HAP-1 (cell line): ENCODE data around the gene XPO6.

Experiments
- DNase-seq, 2 experiments: peaks; one replicate each; pipeline ENCODE4 v3.0.0-alpha.2; 2016 to 2020; ENCODE audit warnings: low spot score in 2 of 2
- H3K27me3 ChIP-seq: fragments of 250-450 bp; sonication (Bioruptor Pico); 2 replicates; pipeline ENCODE4 v1.5.1; 2020; ENCODE audit warnings: low read depth, mild to moderate bottlenecking, moderate library complexity
- H3K36me3 ChIP-seq: fragments of 250-450 bp; sonication (Bioruptor Pico); replicated peaks from 2 replicates; pipeline ENCODE4 v1.5.1; 2020; ENCODE audit warnings: mild to moderate bottlenecking
- H3K4me1 ChIP-seq: fragments of 250-450 bp; sonication (Bioruptor Pico); 2 replicates; pipeline ENCODE4 v1.5.1; 2020; ENCODE audit warnings: mild to moderate bottlenecking
- H3K4me3 ChIP-seq: fragments of 250-450 bp; sonication (Bioruptor Pico); 2 replicates; pipeline ENCODE4 v1.5.1; 2020; ENCODE audit warnings: mild to moderate bottlenecking, moderate library complexity
- H3K9me3 ChIP-seq: fragments of 250-450 bp; sonication (Bioruptor Pico); 2 replicates; pipeline ENCODE4 v1.5.1; 2020; ENCODE audit warnings: mild to moderate bottlenecking, moderate library complexity
- in situ Hi-C: fragments of 300-500 bp; cut with MboI; formaldehyde crosslinking; loops from 3 replicates; pipeline ENCODE4 v1.14.3; 2020; ENCODE audit warnings: low sequenced_read_pairs, inconsistent platforms, mixed read lengths

XPO6 gene

DNA sequence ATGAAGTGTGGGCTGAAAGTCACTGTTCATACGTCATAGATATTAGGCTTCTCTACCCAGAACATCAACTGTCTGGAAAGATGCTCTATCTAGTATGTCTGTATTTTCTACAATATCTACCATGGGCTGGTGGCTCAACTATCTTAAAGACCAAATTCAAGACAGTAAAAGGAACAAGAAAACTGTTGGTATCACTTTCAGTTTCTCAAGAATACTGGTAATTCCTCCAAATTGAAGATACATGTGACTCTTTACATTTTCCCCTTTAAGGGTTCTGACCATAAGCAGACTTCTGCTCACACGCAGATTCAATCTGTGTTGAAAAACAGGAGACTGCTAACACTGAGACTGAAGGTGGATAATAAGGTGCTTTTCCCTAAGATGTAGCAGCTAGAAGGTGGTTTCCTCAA is 24.2 kb downstream of the XPO6 start:
- H3K4me1 ChIP-seq: peaks cover 13% of the 10 kb centered on the region
- in situ Hi-C loops: no loop called here

DNA sequence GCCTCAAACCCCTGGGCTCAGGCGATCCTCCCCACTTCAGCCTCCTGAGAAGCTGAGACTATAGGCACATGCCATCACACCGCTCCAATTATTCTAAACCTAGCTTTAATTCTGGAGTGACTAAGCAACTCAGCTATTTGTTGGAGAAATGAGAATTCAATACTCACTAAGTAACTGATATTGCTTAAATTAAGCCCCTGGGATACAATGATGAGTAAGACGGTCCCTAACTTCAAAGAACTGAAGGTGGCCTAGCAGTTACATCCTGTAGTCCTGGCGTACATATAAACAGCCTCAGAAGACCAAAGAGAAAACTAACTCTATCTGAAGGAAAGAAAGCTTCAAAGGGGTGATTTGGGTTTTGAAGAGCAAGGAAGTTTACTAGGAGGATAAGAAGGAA is 25.0 kb downstream of the XPO6 start:
- Histone ChIP-seq H3K36me3 (peaks cover 37% of the 10 kb centered on the region), H3K9me3 (peaks cover 3% of the 10 kb centered on the region; the same call in 1 of the 2 replicates), H3K4me3 (no peak overlapping the region), H3K4me1 (peaks cover 17% of the 10 kb centered on the region), H3K27me3 (no peaks in the 10 kb centered on the region)
- DNase-seq: no peak
- in situ Hi-C loops: no loop called here

More for the DNA sequence above, 24.2 kb downstream of the XPO6 start:
- Histone ChIP-seq H3K4me3 (no peak overlapping the region), H3K9me3 (peaks cover 3% of the 10 kb centered on the region; the same call in 1 of the 2 replicates), H3K36me3 (peaks cover 41% of the 10 kb centered on the region), H3K27me3 (no peaks in the 10 kb centered on the region)
- no peak for DNase-seq

DNA sequence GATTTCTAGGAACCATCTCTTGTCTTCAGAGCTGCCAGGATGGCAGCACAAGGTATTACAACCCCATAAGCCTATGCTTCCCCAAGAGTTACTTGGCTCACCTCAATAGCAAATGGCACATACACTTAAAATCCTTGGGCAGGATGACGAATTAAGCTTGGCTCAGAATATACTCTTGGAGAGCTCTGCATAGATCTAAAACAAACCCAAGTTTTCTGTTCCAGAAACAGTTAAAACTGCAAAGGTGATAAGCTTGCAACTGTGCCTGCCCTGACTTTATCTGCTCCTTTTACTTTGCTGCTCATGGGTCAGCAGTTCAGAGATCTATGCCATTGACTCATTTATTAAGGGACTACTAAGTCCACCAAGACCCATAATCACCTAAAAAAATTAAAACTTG is 26.1 kb downstream of the XPO6 start:
- Histone ChIP-seq H3K36me3 (peaks cover 34% of the 10 kb centered on the region), H3K4me1 (peaks cover 22% of the 10 kb centered on the region), H3K4me3 (no peak overlapping the region), H3K27me3 (no peaks in the 10 kb centered on the region), H3K9me3 (peaks cover 3% of the 10 kb centered on the region; the same call in 1 of the 2 replicates)
- in situ Hi-C loops: no loop called here
- no peak for DNase-seq

- H3K27me3 ChIP-seq: no peaks in the 10 kb centered on the region
- peaks cover 3% of the 10 kb centered on the region; the same call in 1 of the 2 replicates for H3K9me3 ChIP-seq
- in situ Hi-C loops: no loop called here
- peaks cover 22% of the 10 kb centered on the region for H3K4me1 ChIP-seq
- DNase-seq: no peak
- no peak overlapping the region for H3K4me3 ChIP-seq
- H3K36me3 ChIP-seq: peaks cover 41% of the 10 kb centered on the region
Observed at GRCh38 chr16:28184625-28185024, 27.1 kb downstream of the XPO6 start.

DNA sequence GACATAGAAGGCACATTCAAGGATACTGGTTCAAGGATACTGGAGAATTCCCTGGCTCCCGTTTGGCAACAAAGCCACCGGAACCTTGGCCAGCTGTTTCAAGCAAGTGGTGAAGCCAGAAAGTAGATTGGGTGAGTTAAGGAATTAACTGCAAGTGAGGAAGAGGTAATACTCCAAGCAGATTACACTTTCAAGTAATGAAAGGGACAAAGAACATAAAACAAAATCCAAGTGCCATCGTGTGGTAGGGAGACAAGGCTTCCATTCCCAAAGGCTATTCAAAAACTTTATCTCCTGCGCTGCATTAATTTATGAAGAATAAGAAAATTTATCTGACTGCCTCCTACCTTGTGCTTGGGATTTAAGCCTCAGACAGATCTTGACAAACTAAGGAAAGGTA is 27.8 kb downstream of the XPO6 start:
- in situ Hi-C loops: no loop called here
- H3K36me3 ChIP-seq: peaks cover 41% of the 10 kb centered on the region
- H3K27me3 ChIP-seq: no peaks in the 10 kb centered on the region
- peaks cover 3% of the 10 kb centered on the region; the same call in 1 of the 2 replicates for H3K9me3 ChIP-seq
- DNase-seq: no peak
- peaks cover 22% of the 10 kb centered on the region for H3K4me1 ChIP-seq
- no peak overlapping the region for H3K4me3 ChIP-seq

- no peaks in the 10 kb centered on the region for H3K27me3 ChIP-seq
- in situ Hi-C loops: no loop called here
- peaks cover 38% of the 10 kb centered on the region for H3K36me3 ChIP-seq
- H3K4me3 ChIP-seq: no peak overlapping the region
- peaks cover 3% of the 10 kb centered on the region; the same call in 1 of the 2 replicates for H3K9me3 ChIP-seq
- peaks cover 22% of the 10 kb centered on the region for H3K4me1 ChIP-seq
- DNase-seq: no peak
Observed at GRCh38 chr16:28183484-28183883, 28.3 kb downstream of the XPO6 start.

DNA sequence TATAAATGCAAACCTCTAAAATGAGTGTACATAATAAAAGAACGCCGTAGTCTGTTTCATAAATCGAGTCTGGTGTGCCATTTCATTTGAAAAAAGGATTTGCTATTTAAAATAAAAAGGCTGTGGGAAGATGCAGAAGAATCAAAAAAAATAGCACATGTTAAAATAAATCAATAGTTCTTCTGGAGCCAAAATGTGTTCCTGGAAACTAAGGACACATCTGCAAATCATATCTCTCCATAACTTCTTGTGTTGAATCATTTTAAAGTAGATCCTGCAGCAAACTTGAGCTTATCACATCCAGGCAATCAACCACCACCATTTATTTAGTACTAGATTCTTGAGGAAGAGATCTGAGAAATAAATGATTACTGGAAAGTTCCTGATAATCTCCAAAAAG is 29.0 kb downstream of the XPO6 start:
- H3K4me3 ChIP-seq: no peak overlapping the region
- peaks cover 40% of the 10 kb centered on the region for H3K36me3 ChIP-seq
- no peaks in the 10 kb centered on the region for H3K27me3 ChIP-seq
- no peak for DNase-seq
- in situ Hi-C loops: no loop called here
- peaks cover 22% of the 10 kb centered on the region for H3K4me1 ChIP-seq
- peaks cover 3% of the 10 kb centered on the region; the same call in 1 of the 2 replicates for H3K9me3 ChIP-seq

- Histone ChIP-seq H3K4me3 (no peak overlapping the region), H3K9me3 (peaks cover 3% of the 10 kb centered on the region; the same call in 1 of the 2 replicates), H3K27me3 (no peaks in the 10 kb centered on the region), H3K4me1 (peaks cover 22% of the 10 kb centered on the region), H3K36me3 (peaks cover 42% of the 10 kb centered on the region)
- in situ Hi-C loops: no loop called here
- DNase-seq: no peak
Observed at GRCh38 chr16:28182183-28182582, 29.6 kb downstream of the XPO6 start.

DNA sequence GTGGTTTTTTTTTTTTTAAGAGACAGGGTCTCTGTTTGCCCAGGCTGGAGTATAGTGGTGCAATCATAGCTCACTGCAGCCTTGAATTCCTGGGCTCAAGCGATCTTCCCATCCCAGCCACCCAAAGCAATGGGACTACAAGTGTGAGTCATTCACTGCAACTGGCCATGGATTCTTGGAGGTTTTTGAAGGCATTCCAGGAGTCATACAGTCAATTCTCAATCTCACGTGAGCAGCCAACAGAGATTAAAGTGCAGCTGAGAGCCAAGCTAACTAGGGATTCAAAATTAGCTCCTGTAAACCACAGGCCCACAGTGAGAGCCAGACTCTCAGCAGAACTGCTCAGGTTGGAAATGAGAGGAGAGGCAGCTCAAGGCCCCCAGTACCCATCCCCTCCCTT is 30.2 kb downstream of the XPO6 start:
- H3K9me3 ChIP-seq: peaks cover 3% of the 10 kb centered on the region; the same call in 1 of the 2 replicates
- peaks cover 22% of the 10 kb centered on the region for H3K4me1 ChIP-seq
- no peak overlapping the region for H3K4me3 ChIP-seq

DNA sequence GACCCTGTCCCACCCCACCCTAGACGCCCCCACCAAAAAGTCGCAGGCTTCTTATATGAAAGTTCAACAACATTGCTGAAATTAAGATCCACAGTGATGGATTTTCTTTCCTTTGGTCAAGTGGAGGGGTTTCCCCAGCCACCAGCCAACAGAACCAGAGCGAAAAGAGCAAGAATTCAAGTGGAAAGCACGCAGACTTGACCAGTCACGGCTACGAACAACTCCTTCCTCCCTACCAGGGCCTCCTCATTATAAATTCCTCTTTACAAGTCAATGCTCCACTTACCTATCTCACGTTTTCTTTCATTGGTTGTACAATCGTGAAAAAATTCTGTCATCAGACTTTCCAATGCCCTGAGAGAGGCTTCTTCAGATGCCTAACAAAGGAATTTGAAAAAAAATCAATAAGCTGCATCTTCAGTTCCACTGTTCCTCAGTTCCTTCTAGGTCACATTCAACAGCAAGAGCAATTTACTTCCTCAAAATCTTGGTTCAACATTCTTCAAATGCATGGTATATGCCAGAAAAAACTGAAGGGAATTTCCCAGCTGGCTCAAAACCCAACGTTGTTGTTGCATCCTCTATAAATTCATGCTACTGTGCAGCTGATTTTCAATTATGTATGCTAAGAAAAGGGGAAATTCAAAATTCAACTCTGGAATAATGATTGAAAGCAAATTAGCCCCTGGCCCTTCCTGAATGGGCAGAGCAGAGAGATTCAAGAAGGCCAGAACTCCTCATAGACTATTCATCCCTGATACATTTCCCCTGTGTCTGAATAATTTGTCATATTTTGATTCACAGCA is 30.9 kb downstream of the XPO6 start:
- Histone ChIP-seq H3K36me3 (peaks cover 50% of the 10 kb centered on the region), H3K9me3 (peaks cover 3% of the 10 kb centered on the region; the same call in 1 of the 2 replicates), H3K4me1 (peaks cover 24% of the 10 kb centered on the region), H3K4me3 (no peak overlapping the region), H3K27me3 (no peaks in the 10 kb centered on the region)
- in situ Hi-C loops: no loop called here
- DNase-seq: no peak

More for the DNA sequence above, 30.2 kb downstream of the XPO6 start:
- Histone ChIP-seq H3K27me3 (no peaks in the 10 kb centered on the region), H3K36me3 (peaks cover 45% of the 10 kb centered on the region)
- in situ Hi-C loops: no loop called here
- no peak for DNase-seq

DNA sequence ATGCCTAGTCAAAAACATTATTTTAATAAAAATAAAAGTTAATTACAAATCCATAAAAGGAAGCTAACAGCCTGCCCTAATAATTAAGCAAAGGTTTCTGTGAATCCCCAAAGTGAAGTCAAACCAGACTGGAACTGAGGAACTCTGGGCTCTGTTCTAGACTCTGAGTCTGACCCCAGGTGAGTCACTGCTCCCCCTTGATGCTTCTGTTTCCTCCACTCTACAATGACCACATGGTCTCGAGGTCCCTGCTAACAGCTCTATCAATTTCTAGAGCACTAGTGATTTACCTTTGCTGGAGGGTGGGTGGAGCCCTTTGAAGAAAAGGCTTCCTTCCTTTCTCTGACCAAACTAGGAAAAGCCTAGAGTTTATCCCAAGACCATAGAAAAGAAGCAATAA is 32.4 kb downstream of the XPO6 start:
- peaks cover 34% of the 10 kb centered on the region for H3K4me1 ChIP-seq
- H3K36me3 ChIP-seq: peaks cover 54% of the 10 kb centered on the region

DNA sequence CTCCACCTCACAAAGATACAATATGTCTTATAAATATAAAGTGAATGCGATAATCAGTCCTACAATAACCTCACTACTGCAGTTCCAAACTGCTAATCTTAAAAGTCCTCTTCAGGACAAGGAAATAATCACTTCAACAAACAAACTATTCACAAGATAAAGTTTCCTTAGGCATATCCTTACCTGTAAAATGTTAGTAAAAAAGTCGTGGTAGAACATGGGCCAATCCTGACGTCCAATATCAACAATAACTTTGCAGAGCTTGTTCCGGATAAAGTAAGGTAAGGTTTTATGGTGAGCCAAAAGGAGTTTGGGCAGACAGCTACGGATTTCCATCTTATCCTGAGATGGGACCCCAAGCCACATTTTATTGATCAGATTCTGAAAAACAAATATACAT is 36.0 kb downstream of the XPO6 start:
- Histone ChIP-seq H3K36me3 (peaks cover 72% of the 10 kb centered on the region), H3K4me1 (peaks cover 25% of the 10 kb centered on the region), H3K27me3 (no peaks in the 10 kb centered on the region), H3K4me3 (no peak overlapping the region), H3K9me3 (no peaks in the 10 kb centered on the region)
- in situ Hi-C loops: no loop called here
- no peak for DNase-seq

More for the DNA sequence above, 32.4 kb downstream of the XPO6 start:
- no peaks in the 10 kb centered on the region for H3K9me3 ChIP-seq
- no peak for DNase-seq
- in situ Hi-C loops: no loop called here
- H3K27me3 ChIP-seq: no peaks in the 10 kb centered on the region
- no peak overlapping the region for H3K4me3 ChIP-seq

- no peak for DNase-seq
- Histone ChIP-seq H3K4me1 (peaks cover 40% of the 10 kb centered on the region), H3K9me3 (no peaks in the 10 kb centered on the region), H3K27me3 (no peaks in the 10 kb centered on the region), H3K36me3 (peaks cover 67% of the 10 kb centered on the region), H3K4me3 (no peak overlapping the region)
- in situ Hi-C loops: no loop called here
Observed at GRCh38 chr16:28172336-28172735, 39.4 kb downstream of the XPO6 start.

DNA sequence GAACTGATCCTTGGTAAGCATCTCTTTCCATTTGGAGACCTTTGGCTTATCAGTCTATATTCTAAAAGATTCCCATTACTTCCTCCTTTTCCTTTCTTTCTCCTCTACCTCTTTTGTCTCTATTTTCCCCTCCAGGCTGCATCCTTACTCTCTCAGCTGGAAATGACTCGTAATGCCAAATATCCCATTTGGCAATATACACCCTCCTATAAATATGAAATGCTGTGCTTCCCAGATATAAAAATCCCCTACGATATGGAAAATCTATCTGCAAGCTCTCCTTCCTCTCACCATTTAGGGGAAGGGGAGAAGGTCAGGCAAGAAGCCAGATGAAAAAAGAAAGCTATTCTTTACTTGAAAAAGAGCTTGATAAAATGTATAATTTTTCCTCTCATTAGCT is 39.9 kb downstream of the XPO6 start:
- H3K4me1 ChIP-seq: peaks cover 46% of the 10 kb centered on the region
- H3K4me3 ChIP-seq: no peak overlapping the region
- H3K36me3 ChIP-seq: peaks cover 67% of the 10 kb centered on the region
- H3K9me3 ChIP-seq: no peaks in the 10 kb centered on the region
- no peaks in the 10 kb centered on the region for H3K27me3 ChIP-seq
- in situ Hi-C loops: no loop called here
- no peak for DNase-seq
